HEK293 (cell line): ENCODE data around the gene P2RX4.

Experiments
- CTCF ChIP-seq: fragments of 450-650 bp; formaldehyde crosslinking; IDR thresholded peaks from 2 replicates; pipeline ENCODE4 v1.5.1; 2016; ENCODE audit warnings: missing biosample characterization, missing genetic modification characterization
- SCRT1 ChIP-seq: fragments of 450-650 bp; formaldehyde crosslinking; IDR thresholded peaks from 2 replicates; pipeline ENCODE4 v1.5.1; 2016; ENCODE audit warnings: missing biosample characterization, missing genetic modification characterization, borderline replicate concordance
- ZNF404 ChIP-seq: fragments of 450-650 bp; formaldehyde crosslinking; IDR thresholded peaks from 2 replicates; pipeline ENCODE4 v1.5.1; 2017; ENCODE audit warnings: missing biosample characterization, missing genetic modification characterization
- ZNF624 ChIP-seq: fragments of 450-650 bp; formaldehyde crosslinking; IDR thresholded peaks from 2 replicates; pipeline ENCODE4 v1.5.1; 2017; ENCODE audit warnings: missing biosample characterization, missing genetic modification characterization
- ZNF664 ChIP-seq: fragments of 450-650 bp; formaldehyde crosslinking; IDR thresholded peaks from 2 replicates; pipeline ENCODE4 v1.5.1; 2016; ENCODE audit warnings: missing biosample characterization, missing genetic modification characterization

GRCh38 chr12:121181181-121181580 is 28.7 kb upstream of the P2RX4 start:
- no peak for TF ChIP-seq CTCF
- no peak for TF ChIP-seq ZNF664 (tag by site-specific recombination)
- no peak for TF ChIP-seq ZNF404 (tag by site-specific recombination)
- TF ChIP-seq ZNF624, result no peak
- TF ChIP-seq SCRT1 (tag by site-specific recombination), result no peak
